ENCODE measurements around the gene KIAA0930. TPM values are rescaled to one million over a fixed set of nuclear protein-coding genes. Genes with fewer than 3 reads are reported as not detected.
A peak's percentile ranks its signal among the peaks of the same experiment; 100 is the strongest.

KIAA0930 gene
- total RNA-seq, 4 donors from 2014 or later, result 18.0 to 51.2 (median 25.1) TPM

- Histone ChIP-seq H3K36me3 (no peaks in the 10 kb centered on the region), H3K9me3 (no peaks in the 10 kb centered on the region), H3K27me3 (no peaks in the 10 kb centered on the region), H3K4me3 (peak overlapping the region in 3 of 4 donors; percentile 82 to 100 (median 94)), H3K27ac (peak overlapping the region in 3 of 4 donors; percentile 93 to 97 (median 94)), H3K4me1 (peaks cover 15 to 71% (median 60%) of the 10 kb centered on the region in 4 donors)
- no peak for TF ChIP-seq EP300 (IDR thresholded peaks at IDR 0.05; ENCODE audit: low read depth)
- no peak for TF ChIP-seq POLR2A (IDR thresholded peaks at IDR 0.05)
- TF ChIP-seq POLR2AphosphoS5 (IDR thresholded peaks at IDR 0.05), result no peak
- no peak for TF ChIP-seq CTCF (IDR thresholded peaks at IDR 0.05)
- peak; percentile 19 for DNase-seq
- intact Hi-C loops (cut with DNase I; ENCODE audit: low total_unique reads), result no loop called here
- WGBS, 2 donors (ENCODE audit: low coverage in 1 of 2), result 89% methylated on average over 18 of the region's 19 CpGs; no CpG with 5 or more reads in 1 of the 2 donors
- in situ Hi-C loops (cut with MboI; ENCODE audit: low pct_ligation_motif_present in 1 of 4, low pct_unique_long_range_greater_than_20kb in 1 of 4, low sequenced_read_pairs in 3 of 4), result loop anchor here in 1 of 4 donors (10.0 kb wide), 1 partner anchor 82 kb away; the partner anchor contains the start of gene KIAA0930
These were observed 78.2 kb downstream of the KIAA0930 start for GRCh38 chr22:45162531-45162930.

GRCh38 chr22:45159652-45160462 is 80.8 kb downstream of the KIAA0930 start:
- intact Hi-C loops (cut with DNase I; ENCODE audit: low total_unique reads), result no loop called here
- peak; percentile 33 for DNase-seq

GRCh38 chr22:45157907-45158306 is 82.8 kb downstream of the KIAA0930 start:
- DNase-seq, result no peak
- peak overlapping the region; percentile 79 to 86 (median 83) for H3K27ac ChIP-seq
- no peaks in the 10 kb centered on the region for H3K36me3 ChIP-seq
- 92% methylated on average over 3 of the region's 3 CpGs; no CpG with 5 or more reads in 1 of the 2 donors for WGBS, 2 donors (ENCODE audit: low coverage in 1 of 2)
- no peaks in the 10 kb centered on the region for H3K9me3 ChIP-seq
- intact Hi-C loops (cut with DNase I; ENCODE audit: low total_unique reads), result no loop called here
- H3K4me3 ChIP-seq, result no peak overlapping the region
- TF ChIP-seq POLR2A (IDR thresholded peaks at IDR 0.05), result no peak
- no peak for TF ChIP-seq POLR2AphosphoS5 (IDR thresholded peaks at IDR 0.05)
- TF ChIP-seq EP300 (IDR thresholded peaks at IDR 0.05; ENCODE audit: low read depth), result no peak
- no peak for TF ChIP-seq CTCF (IDR thresholded peaks at IDR 0.05)
- in situ Hi-C loops (cut with MboI; ENCODE audit: low pct_ligation_motif_present in 1 of 4, low pct_unique_long_range_greater_than_20kb in 1 of 4, low sequenced_read_pairs in 3 of 4), result no loop called here
- H3K4me1 ChIP-seq, result peaks cover 5 to 45% (median 37%) of the 10 kb centered on the region in 4 donors
- H3K27me3 ChIP-seq, result no peaks in the 10 kb centered on the region

More at GRCh38 chr22:45159652-45160462, 80.8 kb downstream of the KIAA0930 start:
- in situ Hi-C loops (cut with MboI; ENCODE audit: low pct_ligation_motif_present in 1 of 4, low pct_unique_long_range_greater_than_20kb in 1 of 4, low sequenced_read_pairs in 3 of 4), result loop anchor here in 1 of 4 donors (10.0 kb wide), 1 partner anchor 85 kb away; the partner anchor contains the start of gene KIAA0930
- H3K4me3 ChIP-seq, result no peak overlapping the region
- peak overlapping the region; percentile 79 to 86 (median 83) for H3K27ac ChIP-seq
- H3K36me3 ChIP-seq, result no peaks in the 10 kb centered on the region
- no peaks in the 10 kb centered on the region for H3K9me3 ChIP-seq
- WGBS, 2 donors (ENCODE audit: low coverage in 1 of 2), result 48 to 53% methylated on average over 4 to 5 of the region's 5 CpGs
- TF ChIP-seq POLR2A (IDR thresholded peaks at IDR 0.05) (no peak), POLR2AphosphoS5 (IDR thresholded peaks at IDR 0.05) (peak in 1 of 3 donors; percentile 15), CTCF (IDR thresholded peaks at IDR 0.05) (peak in 4 of 5 experiments; percentile 21 to 62 (median 38)), EP300 (IDR thresholded peaks at IDR 0.05; ENCODE audit: low read depth) (no peak)
- peaks cover 5 to 49% (median 44%) of the 10 kb centered on the region in 4 donors for H3K4me1 ChIP-seq
- H3K27me3 ChIP-seq, result no peaks in the 10 kb centered on the region

GRCh38 chr22:45155050-45155840 is 85.4 kb downstream of the KIAA0930 start:
- Histone ChIP-seq H3K4me1 (peaks cover 5 to 35% (median 22%) of the 10 kb centered on the region in 4 donors), H3K4me3 (no peak overlapping the region), H3K9me3 (no peaks in the 10 kb centered on the region), H3K27ac (no peak overlapping the region), H3K27me3 (no peaks in the 10 kb centered on the region), H3K36me3 (no peaks in the 10 kb centered on the region)
- TF ChIP-seq POLR2A (IDR thresholded peaks at IDR 0.05), result no peak
- no peak for TF ChIP-seq POLR2AphosphoS5 (IDR thresholded peaks at IDR 0.05)
- in situ Hi-C loops (cut with MboI; ENCODE audit: low pct_ligation_motif_present in 1 of 4, low pct_unique_long_range_greater_than_20kb in 1 of 4, low sequenced_read_pairs in 3 of 4), result no loop called here
- WGBS, 2 donors (ENCODE audit: low coverage in 1 of 2), result 83 to 86% methylated on average over 8 to 9 of the region's 9 CpGs
- DNase-seq, result no peak
- intact Hi-C loops (cut with DNase I; ENCODE audit: low total_unique reads), result no loop called here
